ENCODE data around the gene TMEM179B.

The TMEM179B gene

GRCh38 chr11:62804310-62805075, 17.3 kb downstream of the TMEM179B start:
- no peaks in the 10 kb centered on the region for H3K27me3 ChIP-seq (ENCODE audit: insufficient read depth, low read length, poor library complexity)
- no peak for DNase-seq
- peaks cover 29% of the 10 kb centered on the region for H3K4me1 ChIP-seq (ENCODE audit: insufficient read depth, low read length)
- no peak for TF ChIP-seq CTCF (IDR thresholded peaks at IDR 0.05; ENCODE audit: borderline replicate concordance, extremely low read depth, low read length, poor library complexity, severe bottlenecking)
- TF ChIP-seq EZH2 (IDR thresholded peaks at IDR 0.05; ENCODE audit: borderline replicate concordance, low read depth, low read length, severe bottlenecking), result no peak
- no peaks in the 10 kb centered on the region for H3K9me3 ChIP-seq (ENCODE audit: insufficient read depth, low read length, severe bottlenecking)
- H3K9ac ChIP-seq (ENCODE audit: low read depth, low read length), result peak overlapping the region; percentile 84
- H3K4me2 ChIP-seq (ENCODE audit: insufficient read depth, low read length), result peak overlapping the region; percentile 85
- H3K4me3 ChIP-seq (ENCODE audit: low read depth in 1 of 2, low read length in 2 of 2), result peak overlapping the region; percentile 42 to 73
- H4K20me1 ChIP-seq (ENCODE audit: insufficient read depth, low read length), result peaks cover 15% of the 10 kb centered on the region; the same call in 1 of the 2 replicates
- peaks cover 46% of the 10 kb centered on the region for H3K36me3 ChIP-seq (ENCODE audit: insufficient read depth, low read length)
- H3K27ac ChIP-seq (ENCODE audit: low read length), result peak overlapping the region; percentile 78
- peak overlapping the region; percentile 74 for H2AFZ ChIP-seq (ENCODE audit: low read depth, low read length)
- H3K79me2 ChIP-seq (ENCODE audit: insufficient read depth, low read length), result peaks cover 48% of the 10 kb centered on the region
- peak; percentile 2 for ATAC-seq (ENCODE audit: insufficient read depth, low read depth)

- H3K4me1 ChIP-seq (ENCODE audit: insufficient read depth, low read length), result peaks cover 29% of the 10 kb centered on the region
- DNase-seq, result peak; percentile 94
- H3K79me2 ChIP-seq (ENCODE audit: insufficient read depth, low read length), result peaks cover 46% of the 10 kb centered on the region
- ATAC-seq (ENCODE audit: insufficient read depth, low read depth), result peak; percentile 81
- peak within 1 kb of the TSS; percentile 90 for H2AFZ ChIP-seq (ENCODE audit: low read depth, low read length)
- peak within 1 kb of the TSS; percentile 78 for H3K27ac ChIP-seq (ENCODE audit: low read length)
- TF ChIP-seq EZH2 (IDR thresholded peaks at IDR 0.05; ENCODE audit: borderline replicate concordance, low read depth, low read length, severe bottlenecking) (no peak), CTCF (IDR thresholded peaks at IDR 0.05; ENCODE audit: borderline replicate concordance, extremely low read depth, low read length, poor library complexity, severe bottlenecking) (peak; percentile 28)
- H3K9me3 ChIP-seq (ENCODE audit: insufficient read depth, low read length, severe bottlenecking), result no peaks in the 10 kb centered on the region
- peak within 1 kb of the TSS; percentile 85 for H3K4me2 ChIP-seq (ENCODE audit: insufficient read depth, low read length)
- peaks cover 15% of the 10 kb centered on the region; the same call in 1 of the 2 replicates for H4K20me1 ChIP-seq (ENCODE audit: insufficient read depth, low read length)
- peak within 1 kb of the TSS; percentile 84 for H3K9ac ChIP-seq (ENCODE audit: low read depth, low read length)
- H3K27me3 ChIP-seq (ENCODE audit: insufficient read depth, low read length, poor library complexity), result no peaks in the 10 kb centered on the region
- H3K4me3 ChIP-seq (ENCODE audit: low read depth in 1 of 2, low read length in 2 of 2), result peak within 1 kb of the TSS; percentile 42 to 73
- peaks cover 38% of the 10 kb centered on the region for H3K36me3 ChIP-seq (ENCODE audit: insufficient read depth, low read length)
Observed at GRCh38 chr11:62805076-62805892, 18.1 kb downstream of the TMEM179B start, which contains the start of gene NXF1. Gene NXF1 (minus strand): TSS chr11:62805440. CDS start chr11:62805356, 84 bp downstream.

GRCh38 chr11:62805961-62806441, 18.8 kb downstream of the TMEM179B start:
- Histone ChIP-seq H3K36me3 (ENCODE audit: insufficient read depth, low read length) (peaks cover 31% of the 10 kb centered on the region), H3K9me3 (ENCODE audit: insufficient read depth, low read length, severe bottlenecking) (no peaks in the 10 kb centered on the region), H2AFZ (ENCODE audit: low read depth, low read length) (peak overlapping the region; percentile 90), H3K27ac (ENCODE audit: low read length) (peak overlapping the region; percentile 73), H3K4me2 (ENCODE audit: insufficient read depth, low read length) (peak overlapping the region; percentile 85), H3K9ac (ENCODE audit: low read depth, low read length) (peak overlapping the region; percentile 84), H4K20me1 (ENCODE audit: insufficient read depth, low read length) (peaks cover 15% of the 10 kb centered on the region; the same call in 1 of the 2 replicates), H3K4me3 (ENCODE audit: low read depth in 1 of 2, low read length in 2 of 2) (peak overlapping the region; percentile 42 to 73; a peak in 3 of 4 replicates), H3K4me1 (ENCODE audit: insufficient read depth, low read length) (peaks cover 29% of the 10 kb centered on the region), H3K27me3 (ENCODE audit: insufficient read depth, low read length, poor library complexity) (no peaks in the 10 kb centered on the region), H3K79me2 (ENCODE audit: insufficient read depth, low read length) (peaks cover 42% of the 10 kb centered on the region)
- ATAC-seq (ENCODE audit: insufficient read depth, low read depth) (no peak), DNase-seq (no peak)
- TF ChIP-seq EZH2 (IDR thresholded peaks at IDR 0.05; ENCODE audit: borderline replicate concordance, low read depth, low read length, severe bottlenecking), result no peak
